SU-DHL-6 (cell line): ENCODE results near the gene GABRB1.

Experiments
- EZH2phosphoT487 ChIP-seq: fragments of 200-600 bp; sonication (generic), shearing (Covaris generic); conservative IDR thresholded peaks from 2 replicates; pipeline ENCODE4 v1.6.1; 2018; ENCODE audit warnings: mild to moderate bottlenecking, antibody characterized with exemption, low read length, moderate library complexity, mixed read lengths
- TF ChIP-seq, protein P1 (sequence below): fragments of 200-600 bp; sonication (generic); IDR thresholded peaks from one replicate; pipeline ENCODE4 v1.5.1; 2017; ENCODE audit warnings: antibody characterized with exemption, mild to moderate bottlenecking, low read length, moderate library complexity; ENCODE audit not compliant: insufficient read depth, poor library complexity, severe bottlenecking

DNA sequence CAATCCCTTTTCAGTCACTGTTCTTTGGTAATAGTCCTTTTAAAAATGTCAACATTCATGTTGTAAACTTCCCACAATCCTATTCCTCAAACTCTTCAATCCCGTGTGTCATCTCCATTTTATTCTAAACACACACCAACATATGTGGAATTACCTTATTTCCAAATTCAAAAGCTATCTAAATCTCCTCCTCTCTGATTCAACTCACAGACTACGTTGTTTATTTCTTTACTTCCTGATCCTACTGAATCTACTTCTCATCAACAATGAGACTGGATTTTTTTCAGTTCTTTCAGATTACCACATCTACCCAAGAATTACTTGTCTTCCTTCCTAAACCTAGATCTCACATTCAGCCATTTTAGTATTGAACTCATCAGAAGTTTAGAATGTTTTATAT, 188.2 kb downstream of the GABRB1 start:
- TF ChIP-seq, protein P1, sequence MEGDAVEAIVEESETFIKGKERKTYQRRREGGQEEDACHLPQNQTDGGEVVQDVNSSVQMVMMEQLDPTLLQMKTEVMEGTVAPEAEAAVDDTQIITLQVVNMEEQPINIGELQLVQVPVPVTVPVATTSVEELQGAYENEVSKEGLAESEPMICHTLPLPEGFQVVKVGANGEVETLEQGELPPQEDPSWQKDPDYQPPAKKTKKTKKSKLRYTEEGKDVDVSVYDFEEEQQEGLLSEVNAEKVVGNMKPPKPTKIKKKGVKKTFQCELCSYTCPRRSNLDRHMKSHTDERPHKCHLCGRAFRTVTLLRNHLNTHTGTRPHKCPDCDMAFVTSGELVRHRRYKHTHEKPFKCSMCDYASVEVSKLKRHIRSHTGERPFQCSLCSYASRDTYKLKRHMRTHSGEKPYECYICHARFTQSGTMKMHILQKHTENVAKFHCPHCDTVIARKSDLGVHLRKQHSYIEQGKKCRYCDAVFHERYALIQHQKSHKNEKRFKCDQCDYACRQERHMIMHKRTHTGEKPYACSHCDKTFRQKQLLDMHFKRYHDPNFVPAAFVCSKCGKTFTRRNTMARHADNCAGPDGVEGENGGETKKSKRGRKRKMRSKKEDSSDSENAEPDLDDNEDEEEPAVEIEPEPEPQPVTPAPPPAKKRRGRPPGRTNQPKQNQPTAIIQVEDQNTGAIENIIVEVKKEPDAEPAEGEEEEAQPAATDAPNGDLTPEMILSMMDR = no peak
- no peak for TF ChIP-seq EZH2phosphoT487
